ENCODE measurements around the gene WNT7B.

WNT7B gene

DNA sequence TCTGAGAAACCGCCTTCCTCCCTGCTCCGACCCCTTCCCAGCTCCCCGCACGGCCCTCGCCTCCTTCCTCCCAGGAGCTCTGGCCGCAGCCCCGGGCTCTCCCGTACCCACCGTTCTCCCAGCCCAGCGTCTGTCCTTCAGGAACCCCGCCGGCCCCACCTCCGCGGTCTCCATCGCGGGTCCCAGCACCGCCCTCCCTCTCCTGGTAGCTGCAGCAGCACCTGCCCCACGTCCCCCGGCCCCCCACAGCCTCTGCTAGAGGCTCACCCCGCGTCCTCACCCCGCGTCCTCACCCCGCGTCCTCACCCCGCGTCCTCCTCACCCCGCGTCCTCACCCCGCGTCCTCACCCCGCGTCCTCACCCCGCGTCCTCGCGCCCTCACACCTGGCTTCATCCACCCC, 85.9 kb downstream of the WNT7B start:
- Histone ChIP-seq H3K4me1 (ENCODE audit: control insufficient read depth in 2 of 2, insufficient read depth in 1 of 2, low read depth in 1 of 2, low read length in 2 of 2) (peaks cover 20 to 23% of the 10 kb centered on the region in 2 donors), H3K27me3 (ENCODE audit: control insufficient read depth in 3 of 3, insufficient read depth in 3 of 3, low read depth in 1 of 3, low read length in 3 of 3) (peaks cover 0 to 6% (median 2%) of the 10 kb centered on the region in 3 experiments), H2BK120ac (ENCODE audit: low read depth, low read length) (peak overlapping the region; percentile 56), H3K27ac (replicated peaks; ENCODE audit: low read length) (no peak overlapping the region), H4K91ac (ENCODE audit: low read depth, low read length, poor library complexity) (peak overlapping the region; percentile 64), H3K36me3 (replicated peaks in 1 of 2; ENCODE audit: control insufficient read depth in 2 of 2, insufficient read depth in 2 of 2, low read length in 2 of 2) (peaks cover 0 to 2% of the 10 kb centered on the region in 2 donors), H2BK12ac (ENCODE audit: low read length) (peak overlapping the region; percentile 95), H3K4me2 (ENCODE audit: insufficient read depth, low read length, poor library complexity, severe bottlenecking) (no peak overlapping the region), H3K4ac (ENCODE audit: low read length) (peak overlapping the region; percentile 72), H3K4me3 (ENCODE audit: low read length in 2 of 2) (no peak overlapping the region), H3K9ac (ENCODE audit: low read depth, low read length, poor library complexity) (peak overlapping the region; percentile 44), H3K23ac (ENCODE audit: low read depth, low read length, poor library complexity) (peak overlapping the region; percentile 14), H3K18ac (ENCODE audit: low read length) (peak overlapping the region; percentile 96), H4K8ac (ENCODE audit: low read depth, low read length) (peak overlapping the region; percentile 48), H2AK5ac (ENCODE audit: low read depth, low read length) (peak overlapping the region; percentile 99), H3K14ac (ENCODE audit: low read length) (peak overlapping the region; percentile 44), H3K9me3 (replicated peaks in 1 of 2; ENCODE audit: control insufficient read depth in 2 of 2, insufficient read depth in 1 of 2, low read depth in 1 of 2, low read length in 2 of 2) (peaks cover 0 to 6% of the 10 kb centered on the region in 2 donors), H2BK5ac (ENCODE audit: low read length) (peak overlapping the region; percentile 100), H2BK15ac (ENCODE audit: low read length) (peak overlapping the region; percentile 87), H3K79me1 (ENCODE audit: low read depth, low read length) (peaks cover 6% of the 10 kb centered on the region), H2AFZ (ENCODE audit: low read length) (no peak overlapping the region)
- no CpG with 5 or more reads among the region's 37 CpGs for WGBS, 2 donors (ENCODE audit: extremely low coverage in 2 of 2, insufficient read length in 2 of 2, insufficient replicate concordance in 1 of 2)
- DNase-seq (ENCODE audit: low spot score), result no peak

DNA sequence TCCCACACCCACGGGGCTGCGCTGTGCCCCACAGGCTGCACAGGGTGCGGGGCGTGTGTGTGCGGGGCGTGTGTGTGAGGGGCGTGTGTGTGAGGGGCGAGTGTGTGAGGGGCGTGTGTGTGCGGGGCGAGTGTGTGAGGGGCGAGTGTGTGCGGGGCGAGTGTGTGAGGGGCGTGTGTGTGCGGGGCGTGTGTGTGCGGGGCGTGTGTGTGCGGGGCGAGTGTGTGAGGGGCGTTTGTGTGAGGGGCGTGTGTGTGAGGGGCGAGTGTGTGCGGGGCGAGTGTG, 86.7 kb downstream of the WNT7B start:
- Histone ChIP-seq H3K4me3 (ENCODE audit: low read length in 2 of 2) (no peak overlapping the region), H3K4ac (ENCODE audit: low read length) (peak overlapping the region; percentile 93), H2BK5ac (ENCODE audit: low read length) (peak overlapping the region; percentile 100), H3K9ac (ENCODE audit: low read depth, low read length, poor library complexity) (peak overlapping the region; percentile 60), H4K8ac (ENCODE audit: low read depth, low read length) (no peak overlapping the region), H3K18ac (ENCODE audit: low read length) (peak overlapping the region; percentile 99), H2AK5ac (ENCODE audit: low read depth, low read length) (peak overlapping the region; percentile 100), H3K14ac (ENCODE audit: low read length) (peak overlapping the region; percentile 97), H3K36me3 (replicated peaks in 1 of 2; ENCODE audit: control insufficient read depth in 2 of 2, insufficient read depth in 2 of 2, low read length in 2 of 2) (peaks cover 0 to 2% of the 10 kb centered on the region in 2 donors), H3K4me2 (ENCODE audit: insufficient read depth, low read length, poor library complexity, severe bottlenecking) (no peak overlapping the region), H2AFZ (ENCODE audit: low read length) (peak overlapping the region; percentile 86), H3K9me3 (replicated peaks in 1 of 2; ENCODE audit: control insufficient read depth in 2 of 2, insufficient read depth in 1 of 2, low read depth in 1 of 2, low read length in 2 of 2) (peaks cover 0 to 6% of the 10 kb centered on the region in 2 donors), H3K79me1 (ENCODE audit: low read depth, low read length) (peaks cover 6% of the 10 kb centered on the region), H2BK15ac (ENCODE audit: low read length) (peak overlapping the region; percentile 78), H3K23ac (ENCODE audit: low read depth, low read length, poor library complexity) (peak overlapping the region; percentile 17), H2BK12ac (ENCODE audit: low read length) (peak overlapping the region; percentile 95), H2BK120ac (ENCODE audit: low read depth, low read length) (peak overlapping the region; percentile 95), H4K91ac (ENCODE audit: low read depth, low read length, poor library complexity) (peak overlapping the region; percentile 100), H3K4me1 (ENCODE audit: control insufficient read depth in 2 of 2, insufficient read depth in 1 of 2, low read depth in 1 of 2, low read length in 2 of 2) (peaks cover 28% of the 10 kb centered on the region in 2 donors), H3K27me3 (ENCODE audit: control insufficient read depth in 3 of 3, insufficient read depth in 3 of 3, low read depth in 1 of 3, low read length in 3 of 3) (peaks cover 0 to 6% (median 0%) of the 10 kb centered on the region in 3 experiments), H3K27ac (replicated peaks; ENCODE audit: low read length) (peak overlapping the region; percentile 96)
- no CpG with 5 or more reads among the region's 26 CpGs for WGBS, 2 donors (ENCODE audit: extremely low coverage in 2 of 2, insufficient read length in 2 of 2, insufficient replicate concordance in 1 of 2)
- DNase-seq (ENCODE audit: low spot score), result no peak

DNA sequence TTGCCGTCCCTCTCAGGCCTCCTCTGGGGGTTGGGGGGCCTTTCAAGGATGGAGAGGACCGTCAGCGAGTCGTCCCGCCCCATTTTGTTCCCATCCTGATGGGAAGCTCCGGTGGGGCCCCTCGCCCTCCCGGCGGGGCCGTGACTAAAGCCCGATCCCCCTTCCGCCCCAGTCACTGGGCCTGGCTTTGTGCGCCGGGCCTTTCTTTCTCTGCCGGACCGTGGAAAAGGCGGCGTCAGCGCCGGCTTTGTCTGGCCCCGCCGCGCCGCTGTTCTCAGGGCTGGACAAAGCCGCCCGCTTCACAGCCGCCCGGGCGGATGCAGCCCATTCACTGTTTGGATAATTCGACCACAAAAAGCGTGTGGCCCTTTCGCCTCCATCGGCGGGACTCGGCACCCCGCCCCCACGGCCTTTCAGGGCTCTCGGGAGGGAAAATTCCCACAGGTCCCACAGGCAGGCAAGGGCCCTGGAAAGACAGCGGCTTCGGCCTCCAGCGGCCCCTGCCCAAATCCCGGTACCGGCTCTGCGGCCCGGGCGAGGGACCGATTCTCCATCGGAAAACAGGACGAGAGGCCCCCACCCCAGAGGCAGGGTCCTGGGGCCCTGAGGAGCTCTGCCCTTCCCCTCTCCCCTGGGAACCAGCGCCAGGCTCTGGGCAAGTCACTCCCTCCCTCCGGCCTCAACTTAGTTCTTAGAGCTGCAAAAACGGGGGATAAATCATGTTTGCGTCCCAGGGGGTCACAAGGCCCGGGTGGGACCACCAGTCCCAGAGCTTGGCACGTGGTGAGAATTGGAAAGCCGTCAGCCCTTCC, 87.2 kb downstream of the WNT7B start:
- Histone ChIP-seq H2AK5ac (ENCODE audit: low read depth, low read length) (peak overlapping the region; percentile 100), H3K18ac (ENCODE audit: low read length) (peak overlapping the region; percentile 99), H3K4me3 (ENCODE audit: low read length in 2 of 2) (no peak overlapping the region), H2BK12ac (ENCODE audit: low read length) (peak overlapping the region; percentile 100), H2BK120ac (ENCODE audit: low read depth, low read length) (peak overlapping the region; percentile 95), H3K27ac (replicated peaks; ENCODE audit: low read length) (peak overlapping the region; percentile 96), H3K4ac (ENCODE audit: low read length) (peak overlapping the region; percentile 93), H3K4me1 (ENCODE audit: control insufficient read depth in 2 of 2, insufficient read depth in 1 of 2, low read depth in 1 of 2, low read length in 2 of 2) (peaks cover 29 to 33% of the 10 kb centered on the region in 2 donors), H4K8ac (ENCODE audit: low read depth, low read length) (no peak overlapping the region), H3K79me1 (ENCODE audit: low read depth, low read length) (peaks cover 6% of the 10 kb centered on the region), H3K9ac (ENCODE audit: low read depth, low read length, poor library complexity) (peak overlapping the region; percentile 79), H2BK5ac (ENCODE audit: low read length) (peak overlapping the region; percentile 100), H3K36me3 (replicated peaks in 1 of 2; ENCODE audit: control insufficient read depth in 2 of 2, insufficient read depth in 2 of 2, low read length in 2 of 2) (peaks cover 0 to 2% of the 10 kb centered on the region in 2 donors), H4K91ac (ENCODE audit: low read depth, low read length, poor library complexity) (peak overlapping the region; percentile 100), H2AFZ (ENCODE audit: low read length) (peak overlapping the region; percentile 86), H3K9me3 (replicated peaks in 1 of 2; ENCODE audit: control insufficient read depth in 2 of 2, insufficient read depth in 1 of 2, low read depth in 1 of 2, low read length in 2 of 2) (peaks cover 0 to 6% of the 10 kb centered on the region in 2 donors), H3K23ac (ENCODE audit: low read depth, low read length, poor library complexity) (peak overlapping the region; percentile 17), H3K4me2 (ENCODE audit: insufficient read depth, low read length, poor library complexity, severe bottlenecking) (no peak overlapping the region), H3K27me3 (ENCODE audit: control insufficient read depth in 3 of 3, insufficient read depth in 3 of 3, low read depth in 1 of 3, low read length in 3 of 3) (peaks cover 0 to 7% (median 0%) of the 10 kb centered on the region in 3 experiments), H2BK15ac (ENCODE audit: low read length) (peak overlapping the region; percentile 96), H3K14ac (ENCODE audit: low read length) (peak overlapping the region; percentile 97)
- peak; percentile 70 for DNase-seq (ENCODE audit: low spot score)
- no CpG with 5 or more reads among the region's 56 CpGs for WGBS, 2 donors (ENCODE audit: extremely low coverage in 2 of 2, insufficient read length in 2 of 2, insufficient replicate concordance in 1 of 2)

DNA sequence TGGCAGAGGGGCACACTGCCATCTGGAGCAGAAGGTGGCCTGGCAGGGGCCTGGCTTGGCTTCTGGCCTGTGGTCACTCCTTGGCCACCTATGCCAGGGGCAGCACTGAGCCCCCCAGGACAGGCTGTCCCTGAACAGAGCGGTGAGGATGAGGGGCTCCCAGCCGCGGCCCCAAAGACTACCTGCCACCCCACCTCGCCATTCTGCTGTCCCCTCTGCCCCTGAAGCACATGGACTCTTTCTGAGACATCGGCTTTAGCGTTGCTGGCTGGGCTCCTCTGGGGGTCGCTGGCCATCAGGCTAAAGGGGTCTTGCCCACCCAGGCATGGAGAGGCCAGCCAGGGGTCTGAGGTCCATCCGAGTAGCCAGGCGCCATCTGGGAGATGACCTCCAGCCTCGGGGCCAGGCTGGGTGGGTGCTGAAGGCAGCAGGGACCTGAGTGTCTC, 87.8 kb downstream of the WNT7B start:
- H2BK15ac ChIP-seq (ENCODE audit: low read length), result peak overlapping the region; percentile 96
- peak overlapping the region; percentile 96 for H3K27ac ChIP-seq (replicated peaks; ENCODE audit: low read length)
- peak overlapping the region; percentile 100 for H2AK5ac ChIP-seq (ENCODE audit: low read depth, low read length)
- H3K9me3 ChIP-seq (replicated peaks in 1 of 2; ENCODE audit: control insufficient read depth in 2 of 2, insufficient read depth in 1 of 2, low read depth in 1 of 2, low read length in 2 of 2), result peaks cover 0 to 6% of the 10 kb centered on the region in 2 donors
- no peak for DNase-seq (ENCODE audit: low spot score)
- H3K4ac ChIP-seq (ENCODE audit: low read length), result peak overlapping the region; percentile 60
- H3K36me3 ChIP-seq (replicated peaks in 1 of 2; ENCODE audit: control insufficient read depth in 2 of 2, insufficient read depth in 2 of 2, low read length in 2 of 2), result peaks cover 0 to 2% of the 10 kb centered on the region in 2 donors
- peak overlapping the region; percentile 99 for H4K91ac ChIP-seq (ENCODE audit: low read depth, low read length, poor library complexity)
- peak overlapping the region; percentile 29 for H4K8ac ChIP-seq (ENCODE audit: low read depth, low read length)
- peak overlapping the region; percentile 95 for H2BK120ac ChIP-seq (ENCODE audit: low read depth, low read length)
- peaks cover 32 to 36% of the 10 kb centered on the region in 2 donors for H3K4me1 ChIP-seq (ENCODE audit: control insufficient read depth in 2 of 2, insufficient read depth in 1 of 2, low read depth in 1 of 2, low read length in 2 of 2)
- H2AFZ ChIP-seq (ENCODE audit: low read length), result peak overlapping the region; percentile 86
- peak overlapping the region; percentile 98 for H3K18ac ChIP-seq (ENCODE audit: low read length)
- H2BK12ac ChIP-seq (ENCODE audit: low read length), result peak overlapping the region; percentile 100
- H3K4me2 ChIP-seq (ENCODE audit: insufficient read depth, low read length, poor library complexity, severe bottlenecking), result peak overlapping the region; percentile 32
- H3K27me3 ChIP-seq (ENCODE audit: control insufficient read depth in 3 of 3, insufficient read depth in 3 of 3, low read depth in 1 of 3, low read length in 3 of 3), result peaks cover 0 to 9% (median 0%) of the 10 kb centered on the region in 3 experiments
- no CpG with 5 or more reads among the region's 10 CpGs for WGBS, 2 donors (ENCODE audit: extremely low coverage in 2 of 2, insufficient read length in 2 of 2, insufficient replicate concordance in 1 of 2)
- H3K4me3 ChIP-seq (ENCODE audit: low read length in 2 of 2), result no peak overlapping the region
- H3K14ac ChIP-seq (ENCODE audit: low read length), result peak overlapping the region; percentile 56
- peaks cover 6% of the 10 kb centered on the region for H3K79me1 ChIP-seq (ENCODE audit: low read depth, low read length)
- H3K23ac ChIP-seq (ENCODE audit: low read depth, low read length, poor library complexity), result peak overlapping the region; percentile 50
- H3K9ac ChIP-seq (ENCODE audit: low read depth, low read length, poor library complexity), result peak overlapping the region; percentile 79
- H2BK5ac ChIP-seq (ENCODE audit: low read length), result peak overlapping the region; percentile 100

All from neuronal stem cell (in vitro differentiated cells).